ENCODE measurements around the gene VPS13D.

- TF ChIP-seq, protein P1, sequence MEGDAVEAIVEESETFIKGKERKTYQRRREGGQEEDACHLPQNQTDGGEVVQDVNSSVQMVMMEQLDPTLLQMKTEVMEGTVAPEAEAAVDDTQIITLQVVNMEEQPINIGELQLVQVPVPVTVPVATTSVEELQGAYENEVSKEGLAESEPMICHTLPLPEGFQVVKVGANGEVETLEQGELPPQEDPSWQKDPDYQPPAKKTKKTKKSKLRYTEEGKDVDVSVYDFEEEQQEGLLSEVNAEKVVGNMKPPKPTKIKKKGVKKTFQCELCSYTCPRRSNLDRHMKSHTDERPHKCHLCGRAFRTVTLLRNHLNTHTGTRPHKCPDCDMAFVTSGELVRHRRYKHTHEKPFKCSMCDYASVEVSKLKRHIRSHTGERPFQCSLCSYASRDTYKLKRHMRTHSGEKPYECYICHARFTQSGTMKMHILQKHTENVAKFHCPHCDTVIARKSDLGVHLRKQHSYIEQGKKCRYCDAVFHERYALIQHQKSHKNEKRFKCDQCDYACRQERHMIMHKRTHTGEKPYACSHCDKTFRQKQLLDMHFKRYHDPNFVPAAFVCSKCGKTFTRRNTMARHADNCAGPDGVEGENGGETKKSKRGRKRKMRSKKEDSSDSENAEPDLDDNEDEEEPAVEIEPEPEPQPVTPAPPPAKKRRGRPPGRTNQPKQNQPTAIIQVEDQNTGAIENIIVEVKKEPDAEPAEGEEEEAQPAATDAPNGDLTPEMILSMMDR (IDR thresholded peaks at IDR 0.05): no peak
- no peak for TF ChIP-seq POLR2A (IDR thresholded peaks at IDR 0.05)
Observed at GRCh38 chr1:12402159-12402673, 172.4 kb downstream of the VPS13D start.
